ENCODE data around the gene CHIC2.
"Not testable (repeated sequence)": the region's sequence is repeated elsewhere in the genome, so short reads cannot be mapped to it uniquely, and the experiment has no call there.

CHIC2 gene

GRCh38 chr4:54056360-54056759 lies 8.0 kb downstream of the CHIC2 start:
- no peak for DNase-seq

- no peak for DNase-seq
Observed at GRCh38 chr4:54055494-54055893, 8.9 kb downstream of the CHIC2 start.

- no peak for DNase-seq
Observed at GRCh38 chr4:54054501-54054900, 9.9 kb downstream of the CHIC2 start.

- not testable (repeated sequence) for DNase-seq
Observed at GRCh38 chr4:54053322-54053721, 11.1 kb downstream of the CHIC2 start.

- peak; percentile 41 for DNase-seq
Observed at GRCh38 chr4:54050214-54050904, 14.0 kb downstream of the CHIC2 start.

GRCh38 chr4:54043630-54044029 lies 20.8 kb downstream of the CHIC2 start:
- DNase-seq, result not testable (repeated sequence)

- no peak for DNase-seq
Observed at GRCh38 chr4:54041933-54042332, 22.5 kb downstream of the CHIC2 start.

GRCh38 chr4:54041100-54041499 lies 23.3 kb downstream of the CHIC2 start:
- no peak for DNase-seq

GRCh38 chr4:54038056-54038455 lies 26.3 kb downstream of the CHIC2 start:
- DNase-seq, result no peak

GRCh38 chr4:54036184-54036583 lies 28.2 kb downstream of the CHIC2 start:
- no peak for DNase-seq

- DNase-seq, result no peak
Observed at GRCh38 chr4:54032558-54033135, 31.8 kb downstream of the CHIC2 start.

- DNase-seq, result no peak
Observed at GRCh38 chr4:54027311-54027710, 37.1 kb downstream of the CHIC2 start.

GRCh38 chr4:54025582-54025981 lies 38.8 kb downstream of the CHIC2 start:
- DNase-seq, result no peak

- not testable (repeated sequence) for DNase-seq
Observed at GRCh38 chr4:54023019-54023418, 41.4 kb downstream of the CHIC2 start.

- no peak for DNase-seq
Observed at GRCh38 chr4:54017974-54018373, 46.4 kb downstream of the CHIC2 start.

GRCh38 chr4:54017308-54017707 lies 47.1 kb downstream of the CHIC2 start:
- no peak for DNase-seq

- no peak for DNase-seq
Observed at GRCh38 chr4:54016504-54016903, 47.9 kb downstream of the CHIC2 start.

GRCh38 chr4:54015423-54016030 lies 48.9 kb downstream of the CHIC2 start:
- no peak for DNase-seq

- DNase-seq, result no peak
Observed at GRCh38 chr4:54014666-54015160, 49.7 kb downstream of the CHIC2 start.

GRCh38 chr4:54011201-54011600 lies 53.2 kb downstream of the CHIC2 start:
- DNase-seq, result no peak

- no peak for DNase-seq
Observed at GRCh38 chr4:54006755-54007154, 57.6 kb downstream of the CHIC2 start.

- DNase-seq, result peak; percentile 7
Observed at GRCh38 chr4:54005475-54005874, 58.9 kb downstream of the CHIC2 start.

- no peak for DNase-seq
Observed at GRCh38 chr4:54004463-54004862, 59.9 kb downstream of the CHIC2 start.

GRCh38 chr4:54001668-54002365 lies 62.6 kb downstream of the CHIC2 start:
- no peak for DNase-seq

Data from HCEC 1CT (cell line).